B cell (primary cell): ENCODE results near the gene PRDM11. TPM values are rescaled to one million over a fixed set of nuclear protein-coding genes. Genes with fewer than 3 reads are reported as not detected.

Experiments
- ATAC-seq: fragments of 200-7000 bp; cut with Tn5 transposase; one replicate; pipeline ENCODE4 v1.10.0; 2021; ENCODE audit warnings: low read depth, mild to moderate bottlenecking, moderate number of reproducible peaks, moderate library complexity
- CTCF ChIA-PET: fragments of 350-600 bp; sonication (Branson Sonifier 250); formaldehyde crosslinking; loops from one replicate; lab custom pipeline; 2021; ENCODE audit warnings: antibody characterized with exemption, inconsistent platforms; lab: Charles Lee
- POLR2A ChIA-PET: fragments of 350-600 bp; sonication (Branson Sonifier 250); formaldehyde crosslinking; loops from one replicate; lab custom pipeline; 2021; ENCODE audit warnings: antibody characterized with exemption; lab: Charles Lee
- DNase-seq: peaks from one replicate; pipeline ENCODE4 v3.0.0; 2013
- H2AFZ ChIP-seq: 2 replicates; pipeline ENCODE4 v1.6.1; 2012; ENCODE audit warnings: mild to moderate bottlenecking, low read depth, low read length; ENCODE audit not compliant: insufficient read depth, poor library complexity, severe bottlenecking
- H3K27ac ChIP-seq, 2 donors: 1 replicate in 1 of 2; 2 replicates in 1 of 2; pipeline ENCODE4 v1.5.1; 2012 to 2013; ENCODE audit warnings: low read length in 2 of 2, mild to moderate bottlenecking in 2 of 2, moderate library complexity in 1 of 2
- H3K27me3 ChIP-seq, 4 experiments: fragments of 200-600 bp in 1 of 4; sonication (generic) in 1 of 4; replicated peaks in 1 of 4; 1 replicate in 2 of 4; 2 replicates in 2 of 4; pipeline versions ENCODE4 v1.6.1 to v1.7.0; 2013 to 2016; ENCODE audit warnings: low read length in 3 of 4, mild to moderate bottlenecking in 2 of 4, mixed read lengths in 1 of 4, moderate library complexity in 1 of 4; ENCODE audit not compliant: insufficient read depth in 4 of 4, control insufficient read depth in 3 of 4; ENCODE audit errors: control extremely low read depth in 1 of 4
- H3K36me3 ChIP-seq, 2 experiments: replicated peaks in 1 of 2; 1 replicate in 1 of 2; 2 replicates in 1 of 2; pipeline versions ENCODE4 v1.6.1 to v1.7.1; 2013; ENCODE audit warnings: low read length in 1 of 2; ENCODE audit not compliant: insufficient read depth in 2 of 2, control insufficient read depth in 1 of 2; ENCODE audit errors: control extremely low read depth in 1 of 2, extremely low read depth in 1 of 2
- H3K4me1 ChIP-seq, 2 donors: fragments of 200-600 bp in 1 of 2; sonication (generic) in 1 of 2; 1 replicate in 1 of 2; 2 replicates in 1 of 2; pipeline versions ENCODE4 v1.5.1 to v1.6.1; 2013 to 2017; ENCODE audit warnings: low read length in 2 of 2; ENCODE audit not compliant: control insufficient read depth in 2 of 2, insufficient read depth in 2 of 2
- H3K4me2 ChIP-seq: replicated peaks from 2 replicates; pipeline ENCODE3; 2012; ENCODE audit warnings: mild to moderate bottlenecking, low read depth, low read length; ENCODE audit not compliant: poor library complexity, severe bottlenecking
- H3K4me3 ChIP-seq, 5 experiments: fragments of 200-600 bp in 1 of 5; sonication (generic) in 1 of 5; 1 replicate in 3 of 5; 2 replicates in 2 of 5; pipeline versions ENCODE4 v1.5.1 to v1.7.0; 2011 to 2016; ENCODE audit warnings: low read length in 4 of 5, mild to moderate bottlenecking in 4 of 5, low read depth in 2 of 5, control low read depth in 1 of 5, moderate library complexity in 1 of 5; ENCODE audit not compliant: insufficient read depth in 1 of 5; ENCODE audit errors: control extremely low read depth in 1 of 5, extremely low read depth in 1 of 5
- H3K79me2 ChIP-seq: fragments of 200-600 bp; sonication (generic); one replicate; pipeline ENCODE4 v1.6.0; 2016; ENCODE audit warnings: low read length; ENCODE audit not compliant: control insufficient read depth, insufficient read depth
- H3K9ac ChIP-seq: fragments of 200-600 bp; sonication (generic); 2 replicates; pipeline ENCODE4 v1.6.1; 2017; ENCODE audit warnings: mild to moderate bottlenecking, low read length, moderate library complexity
- H3K9me3 ChIP-seq, 3 donors: one replicate each; pipeline versions ENCODE4 v1.6.1 to v1.7.1; 2013; ENCODE audit warnings: low read length in 2 of 3; ENCODE audit not compliant: control insufficient read depth in 2 of 3, insufficient read depth in 1 of 3; ENCODE audit errors: control extremely low read depth in 1 of 3
- H4K20me1 ChIP-seq: 2 replicates; pipeline ENCODE4 v1.6.0; 2012; ENCODE audit warnings: mild to moderate bottlenecking, low read length; ENCODE audit not compliant: insufficient read depth, control insufficient read depth, poor library complexity, severe bottlenecking
- H3K27ac Mint-ChIP-seq: one replicate; pipeline ENCODE4 v1.8.0; 2021; ENCODE audit warnings: mixed read lengths
- H3K27me3 Mint-ChIP-seq: one replicate; pipeline ENCODE4 v1.8.0; 2021; ENCODE audit warnings: mixed read lengths
- H3K4me1 Mint-ChIP-seq: one replicate; pipeline ENCODE4 v1.8.0; 2021; ENCODE audit warnings: mixed read lengths
- H3K4me3 Mint-ChIP-seq: one replicate; pipeline ENCODE4 v1.8.0; 2021; ENCODE audit warnings: mixed read lengths
- H3K9me3 Mint-ChIP-seq: one replicate; pipeline ENCODE4 v1.8.0; 2022; ENCODE audit warnings: mixed read lengths; ENCODE audit not compliant: insufficient read depth
- EZH2 ChIP-seq: IDR thresholded peaks from 2 replicates; pipeline ENCODE4 v1.6.1; 2012; ENCODE audit warnings: borderline replicate concordance, low read depth, mild to moderate bottlenecking, moderate library complexity, low read length; ENCODE audit not compliant: insufficient read depth, poor library complexity, severe bottlenecking
- WGBS: methylation state at CpG from one replicate; pipeline ENCODE4 v1.1.5; 2013; ENCODE audit warnings: missing lambda C conversion rate; ENCODE audit not compliant: insufficient coverage; 5-methylcytosine and 5-hydroxymethylcytosine counted together
- intact Hi-C: fragments of 100-400 bp; cut with micrococcal nuclease; formaldehyde crosslinking; loops from one replicate; pipeline ENCODE4 v1.10.0; 2022
- polyA plus RNA-seq: library from polyadenylated mRNA; depleted of rRNA; stranded (reverse); fragments of >200 nt; gene quantifications from 2 replicates; pipeline ENCODE4 v1.2.3, GENCODE V29; 2012
- total RNA-seq, 2 donors: library from RNA; stranded (reverse); fragments of 120-200 nt in 1 of 2; gene quantifications; 1 replicate in 1 of 2; 2 replicates in 1 of 2; pipeline versions ENCODE4 v1.2.3 to v1.2.4, GENCODE V29; 2013 to 2022
- TF ChIP-seq, protein P1 (sequence below): fragments of 200-600 bp; IDR thresholded peaks from one replicate; pipeline ENCODE4 v1.8.0; 2022; ENCODE audit warnings: antibody characterized with exemption, mild to moderate bottlenecking

The PRDM11 gene
- total and polyA plus RNA-seq, 2 donors (not counting 1 experiment from before 2014, with no cell fraction given), result 9.5 to 26.2 TPM

DNA sequence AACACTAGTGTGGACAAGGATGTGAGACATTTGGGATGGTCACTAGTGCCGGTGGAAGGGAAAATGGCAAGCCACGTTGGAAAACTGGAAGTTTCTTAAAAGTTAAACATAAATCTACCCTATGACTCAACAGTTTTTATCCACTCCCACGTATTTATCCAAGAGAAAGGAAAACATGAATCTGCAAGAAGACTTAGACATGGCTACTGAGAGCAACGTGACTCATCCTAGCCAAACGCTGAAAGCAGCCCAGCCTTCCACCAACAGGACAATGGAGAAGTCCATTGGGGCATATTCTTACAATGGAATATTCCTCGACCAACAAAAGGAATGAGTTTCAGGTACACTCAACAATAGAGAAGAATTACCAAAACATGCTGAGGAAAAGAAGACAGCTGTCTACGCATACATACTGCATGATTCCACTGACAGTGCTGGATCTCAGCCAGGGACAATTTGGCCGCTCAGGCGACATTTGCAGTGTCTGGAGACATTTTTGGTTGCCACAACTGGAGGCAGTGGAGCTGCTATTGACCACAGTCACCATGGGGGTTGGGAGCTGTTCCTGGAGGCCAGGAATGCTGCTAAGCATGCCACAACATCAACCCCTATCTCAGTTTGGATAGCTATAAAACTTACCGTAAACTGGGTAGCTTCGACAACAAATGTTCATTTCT is 118.5 kb downstream of the PRDM11 start:
- Histone ChIP-seq H4K20me1 (no peaks in the 10 kb centered on the region), H3K4me2 (no peak overlapping the region), H3K4me3 (no peak overlapping the region), H3K27me3 (peaks cover 0 to 10% (median 0%) of the 10 kb centered on the region in 4 experiments), H3K79me2 (no peaks in the 10 kb centered on the region), H3K27ac (no peak overlapping the region), H3K4me1 (no peaks in the 10 kb centered on the region), H3K36me3 (no peaks in the 10 kb centered on the region), H2AFZ (no peak overlapping the region), H3K9me3 (no peaks in the 10 kb centered on the region), H3K9ac (no peak overlapping the region)
- no peak overlapping the region for H3K27ac Mint-ChIP-seq
- no peaks in the 10 kb centered on the region for H3K4me1 Mint-ChIP-seq
- TF ChIP-seq, protein P1, sequence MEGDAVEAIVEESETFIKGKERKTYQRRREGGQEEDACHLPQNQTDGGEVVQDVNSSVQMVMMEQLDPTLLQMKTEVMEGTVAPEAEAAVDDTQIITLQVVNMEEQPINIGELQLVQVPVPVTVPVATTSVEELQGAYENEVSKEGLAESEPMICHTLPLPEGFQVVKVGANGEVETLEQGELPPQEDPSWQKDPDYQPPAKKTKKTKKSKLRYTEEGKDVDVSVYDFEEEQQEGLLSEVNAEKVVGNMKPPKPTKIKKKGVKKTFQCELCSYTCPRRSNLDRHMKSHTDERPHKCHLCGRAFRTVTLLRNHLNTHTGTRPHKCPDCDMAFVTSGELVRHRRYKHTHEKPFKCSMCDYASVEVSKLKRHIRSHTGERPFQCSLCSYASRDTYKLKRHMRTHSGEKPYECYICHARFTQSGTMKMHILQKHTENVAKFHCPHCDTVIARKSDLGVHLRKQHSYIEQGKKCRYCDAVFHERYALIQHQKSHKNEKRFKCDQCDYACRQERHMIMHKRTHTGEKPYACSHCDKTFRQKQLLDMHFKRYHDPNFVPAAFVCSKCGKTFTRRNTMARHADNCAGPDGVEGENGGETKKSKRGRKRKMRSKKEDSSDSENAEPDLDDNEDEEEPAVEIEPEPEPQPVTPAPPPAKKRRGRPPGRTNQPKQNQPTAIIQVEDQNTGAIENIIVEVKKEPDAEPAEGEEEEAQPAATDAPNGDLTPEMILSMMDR, result no peak
- TF ChIP-seq EZH2, result no peak
- CTCF ChIA-PET, result no interaction called here
- DNase-seq, result no peak
- ATAC-seq, result no peak
- POLR2A ChIA-PET, result no interaction called here
- intact Hi-C loops, result no loop called here
- H3K4me3 Mint-ChIP-seq, result no peak overlapping the region
- H3K9me3 Mint-ChIP-seq, result no peaks in the 10 kb centered on the region
- WGBS, result 91% methylated on average over 8 of the region's 11 CpGs
- H3K27me3 Mint-ChIP-seq, result peaks cover 60% of the 10 kb centered on the region

DNA sequence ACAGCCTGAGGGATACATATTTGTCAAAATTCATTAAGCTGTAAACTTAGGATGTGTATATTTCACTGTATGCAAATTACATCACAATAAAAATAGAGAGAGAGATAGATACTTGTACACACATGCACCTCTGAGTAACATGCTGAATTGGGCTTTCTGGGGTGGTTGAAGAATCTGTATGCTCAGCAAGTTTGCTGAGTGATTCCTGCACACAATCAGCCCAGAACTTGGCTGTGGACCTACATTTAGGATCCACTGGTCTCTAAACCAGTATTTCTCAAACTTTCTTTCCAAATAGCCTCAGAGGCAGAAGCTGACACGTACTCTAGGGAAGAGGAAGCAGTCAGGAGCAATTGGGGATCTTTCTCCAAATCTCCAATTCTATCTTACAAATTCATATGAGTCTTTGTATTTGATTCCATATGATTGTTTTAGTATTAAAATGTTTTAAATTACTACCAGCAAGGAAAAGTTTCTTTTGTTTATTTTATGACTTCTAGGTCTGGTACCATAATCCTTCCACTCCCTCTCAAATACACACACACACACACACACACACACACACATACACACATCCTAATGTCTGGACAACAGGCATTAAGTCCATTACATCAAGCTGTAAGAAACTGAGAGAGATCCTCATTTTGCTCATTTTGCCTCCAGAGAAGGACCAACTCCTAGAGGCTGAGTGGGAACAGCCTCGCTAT is 119.7 kb downstream of the PRDM11 start:
- POLR2A ChIA-PET, result no interaction called here
- intact Hi-C loops, result no loop called here

More for the DNA sequence above, 119.7 kb downstream of the PRDM11 start:
- no peak for TF ChIP-seq EZH2
- TF ChIP-seq, protein P1, result no peak
- Mint-ChIP-seq H3K27me3 (peaks cover 63% of the 10 kb centered on the region), H3K4me1 (no peaks in the 10 kb centered on the region), H3K4me3 (no peak overlapping the region), H3K27ac (no peak overlapping the region), H3K9me3 (peaks cover under 1% of the 10 kb centered on the region)
- Histone ChIP-seq H3K27ac (no peak overlapping the region), H3K79me2 (no peaks in the 10 kb centered on the region), H3K27me3 (peaks cover 0 to 13% (median 4%) of the 10 kb centered on the region in 4 experiments), H3K9ac (no peak overlapping the region), H3K9me3 (no peaks in the 10 kb centered on the region), H3K4me3 (no peak overlapping the region), H2AFZ (no peak overlapping the region), H3K36me3 (no peaks in the 10 kb centered on the region), H4K20me1 (no peaks in the 10 kb centered on the region), H3K4me2 (no peak overlapping the region), H3K4me1 (no peaks in the 10 kb centered on the region)
- DNase-seq (no peak), ATAC-seq (no peak)
- CTCF ChIA-PET, result no interaction called here
- 67% methylated on average over 1 of the region's 2 CpGs for WGBS
